SK-N-SH (cell line): ENCODE measurements around the gene COL23A1. TPM values are rescaled to one million over a fixed set of nuclear protein-coding genes. Genes with fewer than 3 reads are reported as not detected.

Source experiments
- CTCF ChIA-PET: fragments of 300-600, 350-600 bp; formaldehyde crosslinking; extraction: SDS; loops from one replicate; lab custom pipeline; 2021; lab: Yijun Ruan, JAX
- POLR2A ChIA-PET: fragments of 350-600 bp; sonication (Branson Sonifier 250); formaldehyde crosslinking; extraction: SDS; loops from one replicate; lab custom pipeline; 2020; ENCODE audit warnings: antibody characterized with exemption, inconsistent platforms; lab: Yijun Ruan, JAX
- DNase-seq: peaks from one replicate; pipeline ENCODE4 v3.0.0; 2012
- H2AFZ ChIP-seq: fragments of 200-600 bp; sonication (generic); 2 replicates; pipeline ENCODE4 v1.8.1; 2016; ENCODE audit warnings: antibody characterized with exemption, mild to moderate bottlenecking, low read depth
- H3F3A ChIP-seq: fragments of 200-600 bp; sonication (generic); replicated peaks from 2 replicates; pipeline ENCODE3; 2016; ENCODE audit warnings: antibody characterized with exemption, mild to moderate bottlenecking; ENCODE audit not compliant: insufficient read depth
- H3K27ac ChIP-seq, 2 experiments: fragments of 200-500 bp in 1 of 2; fragments of 200-600 bp in 1 of 2; sonication (Bioruptor generic) in 1 of 2; sonication (generic), shearing (Covaris generic) in 1 of 2; 2 replicates each; pipeline versions ENCODE4 v1.5.1 to v1.6.1; 2014 to 2016; ENCODE audit warnings: low read depth in 2 of 2, inconsistent platforms in 1 of 2, low read length in 1 of 2, mild to moderate bottlenecking in 1 of 2, mixed read lengths in 1 of 2
- H3K27me3 ChIP-seq: fragments of 200-600 bp; sonication (generic), shearing (Covaris generic); 2 replicates; pipeline ENCODE4 v1.6.1; 2016; ENCODE audit warnings: mixed run types; ENCODE audit not compliant: insufficient read depth
- H3K36me3 ChIP-seq, 2 experiments: fragments of 200-500 bp in 1 of 2; fragments of 200-600 bp in 1 of 2; sonication (Bioruptor generic) in 1 of 2; sonication (generic) in 1 of 2; replicated peaks in 1 of 2; 2 replicates each; pipeline versions ENCODE3 to v1.5.1; 2014 to 2016; ENCODE audit warnings: low read length in 1 of 2, mild to moderate bottlenecking in 1 of 2; ENCODE audit not compliant: insufficient read depth in 2 of 2, control insufficient read depth in 1 of 2
- H3K4me1 ChIP-seq, 2 experiments: fragments of 200-500 bp in 1 of 2; fragments of 200-600 bp in 1 of 2; sonication (Bioruptor generic) in 1 of 2; sonication (generic), shearing (Covaris generic) in 1 of 2; 2 replicates each; pipeline versions ENCODE4 v1.5.1 to v1.6.1; 2014 to 2016; ENCODE audit warnings: low read depth in 1 of 2, low read length in 1 of 2, mixed run types in 1 of 2; ENCODE audit not compliant: insufficient read depth in 2 of 2, control insufficient read depth in 1 of 2
- H3K4me2 ChIP-seq: fragments of 200-600 bp; sonication (generic), shearing (Covaris generic); 2 replicates; pipeline ENCODE4 v1.6.1; 2017; ENCODE audit warnings: mixed run types
- H3K4me3 ChIP-seq, 2 experiments: fragments of 200-500 bp in 1 of 2; fragments of 200-600 bp in 1 of 2; sonication (Bioruptor generic) in 1 of 2; sonication (generic), shearing (Covaris generic) in 1 of 2; 2 replicates each; pipeline versions ENCODE4 v1.5.1 to v1.8.1; 2014 to 2016; ENCODE audit warnings: low read depth in 2 of 2, inconsistent platforms in 1 of 2, low read length in 1 of 2, mild to moderate bottlenecking in 1 of 2, mixed read lengths in 1 of 2, moderate library complexity in 1 of 2
- H3K79me2 ChIP-seq: fragments of 200-600 bp; sonication (generic); 2 replicates; pipeline ENCODE4 v1.8.1; 2017; ENCODE audit warnings: mild to moderate bottlenecking; ENCODE audit not compliant: insufficient read depth
- H3K9ac ChIP-seq: fragments of 200-600 bp; sonication (generic); 2 replicates; pipeline ENCODE4 v1.6.1; 2017; ENCODE audit warnings: mixed run types
- H3K9me2 ChIP-seq: fragments of 200-600 bp; sonication (generic); 2 replicates; pipeline ENCODE4 v1.6.1; 2017; ENCODE audit warnings: mixed run types
- H3K9me3 ChIP-seq: fragments of 200-600 bp; sonication (generic); 2 replicates; pipeline ENCODE4 v1.6.1; 2017; ENCODE audit warnings: mixed run types, mild to moderate bottlenecking, moderate library complexity
- H4K20me1 ChIP-seq: fragments of 200-600 bp; sonication (generic); 2 replicates; pipeline ENCODE4 v1.6.1; 2017; ENCODE audit warnings: mild to moderate bottlenecking, mixed run types; ENCODE audit not compliant: insufficient read depth
- ELF1 ChIP-seq: IDR thresholded peaks from 2 replicates; pipeline ENCODE4 v1.4.0; 2012
- EP300 ChIP-seq, 2 experiments: IDR thresholded peaks; 2 replicates each; pipeline versions ENCODE4 v1.4.0 to v1.6.1; 2012; ENCODE audit warnings: borderline replicate concordance in 1 of 2, low read depth in 1 of 2, low read length in 1 of 2
- EZH2phosphoT487 ChIP-seq: fragments of 200-600 bp; sonication (generic); IDR thresholded peaks from 2 replicates; pipeline ENCODE4 v1.6.1; 2017; ENCODE audit warnings: low read depth, mixed run types, mild to moderate bottlenecking, antibody characterized with exemption, moderate library complexity, borderline replicate concordance
- FOSL2 ChIP-seq: IDR thresholded peaks from 2 replicates; pipeline ENCODE4 v1.4.0; 2012; ENCODE audit warnings: low read depth, mild to moderate bottlenecking, moderate library complexity, borderline replicate concordance
- FOXJ3 ChIP-seq: sonication (generic); formaldehyde crosslinking; IDR thresholded peaks from 2 replicates; pipeline ENCODE4 v1.5.1; 2020; ENCODE audit warnings: mild to moderate bottlenecking, missing genetic modification reagents
- JUND ChIP-seq: IDR thresholded peaks from 2 replicates; pipeline ENCODE4 v1.4.0; 2012
- MXI1 ChIP-seq: IDR thresholded peaks from 2 replicates; pipeline ENCODE4 v1.6.1; 2012; ENCODE audit warnings: mild to moderate bottlenecking, low read depth, low read length, improper control_type of control experiment
- POLR2AphosphoS5 ChIP-seq: IDR thresholded peaks from 2 replicates; pipeline ENCODE4 v1.6.1; 2012; ENCODE audit warnings: low read depth, low read length
- TCF12 ChIP-seq: IDR thresholded peaks from 2 replicates; pipeline ENCODE4 v1.4.0; 2012
- WGBS: methylation state at CpG from one replicate; pipeline ENCODE4 v1.1.6; 2017; ENCODE audit warnings: low lambda C conversion rate; 5-methylcytosine and 5-hydroxymethylcytosine counted together
- polyA plus RNA-seq, 3 experiments: library from polyadenylated mRNA; depleted of rRNA; stranded (reverse); fragments of >200 nt; gene quantifications; 2 replicates each; pipeline ENCODE4 v1.2.3, GENCODE V29; 2012
- TF ChIP-seq, protein P1 (sequence below): IDR thresholded peaks from 2 replicates; pipeline ENCODE4 v1.6.1; 2012; ENCODE audit warnings: mild to moderate bottlenecking, low read depth, low read length, moderate library complexity
- TF ChIP-seq, protein P2 (sequence below): fragments of 200-600 bp; sonication (generic); IDR thresholded peaks from 2 replicates; pipeline ENCODE4 v1.6.1; 2017; ENCODE audit warnings: antibody characterized with exemption, mild to moderate bottlenecking, moderate library complexity
- TF ChIP-seq, protein P3 (sequence below): IDR thresholded peaks from 2 replicates; pipeline ENCODE4 v1.4.0; 2012; ENCODE audit warnings: low read depth
- TF ChIP-seq, protein P4 (sequence below): IDR thresholded peaks from 2 replicates; pipeline ENCODE4 v1.4.0; 2012; ENCODE audit warnings: low read depth, borderline replicate concordance

COL23A1 gene
- polyA plus RNA-seq, 1 of the 3 experiments (the other 2 are of a cell fraction): 0.10 TPM

DNA sequence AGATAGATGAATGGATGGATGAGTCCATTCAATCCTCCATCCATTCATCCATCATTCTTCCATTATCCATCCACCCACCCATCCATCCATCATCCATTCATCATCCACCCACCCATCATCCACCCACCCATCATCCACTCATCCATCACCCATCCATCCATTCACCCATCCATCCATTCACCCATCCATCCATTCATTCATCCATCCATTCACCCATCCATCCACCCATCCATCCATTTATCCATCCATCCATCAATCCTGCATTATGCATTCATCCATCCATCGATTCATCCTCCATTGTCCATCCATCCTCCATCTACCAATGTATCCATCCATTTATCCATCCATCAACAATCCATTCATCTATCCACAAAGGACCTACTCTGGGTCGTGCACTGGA, 344.8 kb downstream of the COL23A1 start:
- TF ChIP-seq FOXJ3 (CRISPR knock-in tag) (no peak), EZH2phosphoT487 (no peak), EP300 (IDR thresholded peaks at IDR 0.05; ENCODE audit: borderline replicate concordance in 1 of 2, low read depth in 1 of 2, low read length in 1 of 2) (no peak), TCF12 (no peak), MXI1 (no peak), ELF1 (no peak), POLR2AphosphoS5 (no peak), JUND (no peak), FOSL2 (no peak)
- TF ChIP-seq, protein P1, sequence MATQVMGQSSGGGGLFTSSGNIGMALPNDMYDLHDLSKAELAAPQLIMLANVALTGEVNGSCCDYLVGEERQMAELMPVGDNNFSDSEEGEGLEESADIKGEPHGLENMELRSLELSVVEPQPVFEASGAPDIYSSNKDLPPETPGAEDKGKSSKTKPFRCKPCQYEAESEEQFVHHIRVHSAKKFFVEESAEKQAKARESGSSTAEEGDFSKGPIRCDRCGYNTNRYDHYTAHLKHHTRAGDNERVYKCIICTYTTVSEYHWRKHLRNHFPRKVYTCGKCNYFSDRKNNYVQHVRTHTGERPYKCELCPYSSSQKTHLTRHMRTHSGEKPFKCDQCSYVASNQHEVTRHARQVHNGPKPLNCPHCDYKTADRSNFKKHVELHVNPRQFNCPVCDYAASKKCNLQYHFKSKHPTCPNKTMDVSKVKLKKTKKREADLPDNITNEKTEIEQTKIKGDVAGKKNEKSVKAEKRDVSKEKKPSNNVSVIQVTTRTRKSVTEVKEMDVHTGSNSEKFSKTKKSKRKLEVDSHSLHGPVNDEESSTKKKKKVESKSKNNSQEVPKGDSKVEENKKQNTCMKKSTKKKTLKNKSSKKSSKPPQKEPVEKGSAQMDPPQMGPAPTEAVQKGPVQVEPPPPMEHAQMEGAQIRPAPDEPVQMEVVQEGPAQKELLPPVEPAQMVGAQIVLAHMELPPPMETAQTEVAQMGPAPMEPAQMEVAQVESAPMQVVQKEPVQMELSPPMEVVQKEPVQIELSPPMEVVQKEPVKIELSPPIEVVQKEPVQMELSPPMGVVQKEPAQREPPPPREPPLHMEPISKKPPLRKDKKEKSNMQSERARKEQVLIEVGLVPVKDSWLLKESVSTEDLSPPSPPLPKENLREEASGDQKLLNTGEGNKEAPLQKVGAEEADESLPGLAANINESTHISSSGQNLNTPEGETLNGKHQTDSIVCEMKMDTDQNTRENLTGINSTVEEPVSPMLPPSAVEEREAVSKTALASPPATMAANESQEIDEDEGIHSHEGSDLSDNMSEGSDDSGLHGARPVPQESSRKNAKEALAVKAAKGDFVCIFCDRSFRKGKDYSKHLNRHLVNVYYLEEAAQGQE: no peak
- TF ChIP-seq, protein P2, sequence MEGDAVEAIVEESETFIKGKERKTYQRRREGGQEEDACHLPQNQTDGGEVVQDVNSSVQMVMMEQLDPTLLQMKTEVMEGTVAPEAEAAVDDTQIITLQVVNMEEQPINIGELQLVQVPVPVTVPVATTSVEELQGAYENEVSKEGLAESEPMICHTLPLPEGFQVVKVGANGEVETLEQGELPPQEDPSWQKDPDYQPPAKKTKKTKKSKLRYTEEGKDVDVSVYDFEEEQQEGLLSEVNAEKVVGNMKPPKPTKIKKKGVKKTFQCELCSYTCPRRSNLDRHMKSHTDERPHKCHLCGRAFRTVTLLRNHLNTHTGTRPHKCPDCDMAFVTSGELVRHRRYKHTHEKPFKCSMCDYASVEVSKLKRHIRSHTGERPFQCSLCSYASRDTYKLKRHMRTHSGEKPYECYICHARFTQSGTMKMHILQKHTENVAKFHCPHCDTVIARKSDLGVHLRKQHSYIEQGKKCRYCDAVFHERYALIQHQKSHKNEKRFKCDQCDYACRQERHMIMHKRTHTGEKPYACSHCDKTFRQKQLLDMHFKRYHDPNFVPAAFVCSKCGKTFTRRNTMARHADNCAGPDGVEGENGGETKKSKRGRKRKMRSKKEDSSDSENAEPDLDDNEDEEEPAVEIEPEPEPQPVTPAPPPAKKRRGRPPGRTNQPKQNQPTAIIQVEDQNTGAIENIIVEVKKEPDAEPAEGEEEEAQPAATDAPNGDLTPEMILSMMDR: no peak
- TF ChIP-seq, protein P3, sequence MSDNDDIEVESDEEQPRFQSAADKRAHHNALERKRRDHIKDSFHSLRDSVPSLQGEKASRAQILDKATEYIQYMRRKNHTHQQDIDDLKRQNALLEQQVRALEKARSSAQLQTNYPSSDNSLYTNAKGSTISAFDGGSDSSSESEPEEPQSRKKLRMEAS: no peak
- TF ChIP-seq, protein P4, sequence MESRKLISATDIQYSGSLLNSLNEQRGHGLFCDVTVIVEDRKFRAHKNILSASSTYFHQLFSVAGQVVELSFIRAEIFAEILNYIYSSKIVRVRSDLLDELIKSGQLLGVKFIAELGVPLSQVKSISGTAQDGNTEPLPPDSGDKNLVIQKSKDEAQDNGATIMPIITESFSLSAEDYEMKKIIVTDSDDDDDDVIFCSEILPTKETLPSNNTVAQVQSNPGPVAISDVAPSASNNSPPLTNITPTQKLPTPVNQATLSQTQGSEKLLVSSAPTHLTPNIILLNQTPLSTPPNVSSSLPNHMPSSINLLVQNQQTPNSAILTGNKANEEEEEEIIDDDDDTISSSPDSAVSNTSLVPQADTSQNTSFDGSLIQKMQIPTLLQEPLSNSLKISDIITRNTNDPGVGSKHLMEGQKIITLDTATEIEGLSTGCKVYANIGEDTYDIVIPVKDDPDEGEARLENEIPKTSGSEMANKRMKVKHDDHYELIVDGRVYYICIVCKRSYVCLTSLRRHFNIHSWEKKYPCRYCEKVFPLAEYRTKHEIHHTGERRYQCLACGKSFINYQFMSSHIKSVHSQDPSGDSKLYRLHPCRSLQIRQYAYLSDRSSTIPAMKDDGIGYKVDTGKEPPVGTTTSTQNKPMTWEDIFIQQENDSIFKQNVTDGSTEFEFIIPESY: no peak
- TF ChIP-seq, all 33 proteins: peak for 0
- H3K9me3 ChIP-seq: no peaks in the 10 kb centered on the region
- H3K27ac ChIP-seq: no peak overlapping the region
- H3F3A ChIP-seq: no peaks in the 10 kb centered on the region
- 10% methylated on average over 2 of the region's 2 CpGs for WGBS
- H3K4me3 ChIP-seq: no peak overlapping the region
- no peak overlapping the region for H3K9ac ChIP-seq
- no peaks in the 10 kb centered on the region for H4K20me1 ChIP-seq
- POLR2A ChIA-PET: no interaction called here
- DNase-seq: no peak
- H3K27me3 ChIP-seq: no peaks in the 10 kb centered on the region
- no peaks in the 10 kb centered on the region for H3K9me2 ChIP-seq
- H3K4me2 ChIP-seq: no peak overlapping the region
- no peaks in the 10 kb centered on the region for H3K36me3 ChIP-seq
- H2AFZ ChIP-seq: no peak overlapping the region
- H3K79me2 ChIP-seq: no peaks in the 10 kb centered on the region
- H3K4me1 ChIP-seq: peaks cover 0 to 20% of the 10 kb centered on the region in 2 experiments; a peak in 1 of 4 replicates
- CTCF ChIA-PET: no interaction called here
